GDM1 (cell line): ENCODE data around the gene ZMYM2.
"Not testable (repeated sequence)": the region's sequence is repeated elsewhere in the genome, so short reads cannot be mapped to it uniquely, and the experiment has no call there.

Experiments
- DNase-seq: peaks from one replicate; lab custom pipeline; 2025; lab: John Stamatoyannopoulos, UW

ZMYM2 gene

DNA sequence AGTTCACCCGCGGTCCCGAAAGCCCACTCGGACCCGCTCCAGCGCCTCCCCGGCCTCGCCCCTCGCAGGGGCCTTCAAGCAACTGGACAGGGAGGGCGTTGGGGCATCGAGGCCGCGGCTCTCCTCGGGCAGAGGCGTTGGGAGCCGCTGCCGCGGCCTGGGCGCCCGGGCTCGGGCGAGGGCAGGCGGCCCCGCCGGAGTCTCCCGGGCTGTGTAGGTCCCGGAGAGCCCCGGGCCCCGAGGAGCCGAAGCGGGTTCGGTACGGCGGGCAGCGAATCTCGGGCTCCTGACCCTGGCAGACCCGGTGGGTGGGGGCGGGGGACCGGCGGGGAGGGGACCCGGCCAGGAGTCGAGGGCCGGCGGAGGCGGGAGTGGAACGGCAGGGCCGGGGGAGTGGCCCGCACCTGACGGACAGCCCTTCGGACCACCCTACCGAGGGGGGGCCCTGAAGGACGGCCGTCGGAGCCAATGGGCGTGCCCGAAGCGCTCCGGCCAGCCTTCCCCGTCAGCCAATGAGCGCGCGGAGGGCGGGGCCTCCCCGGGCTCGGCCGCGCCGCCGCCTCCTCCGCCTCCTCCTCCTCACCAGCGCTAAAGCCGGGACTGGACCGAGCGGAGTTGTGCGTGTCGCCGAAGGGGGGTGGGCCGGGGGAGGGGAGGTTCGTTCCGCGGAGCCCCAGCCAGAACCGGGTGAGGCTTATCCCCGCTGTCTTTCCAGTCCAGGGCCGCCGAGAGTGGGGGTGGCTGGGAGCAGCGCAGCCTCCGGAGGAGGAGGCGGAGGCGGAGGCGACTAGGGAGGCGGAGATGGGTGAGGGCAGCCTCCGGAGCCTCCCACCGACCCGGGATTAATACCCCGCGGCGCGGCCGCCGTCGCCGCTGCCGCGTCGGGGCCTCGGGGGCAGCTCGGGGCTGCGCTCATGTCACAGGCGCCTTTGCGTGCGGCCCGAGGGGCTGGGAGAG lies at the start of gene ZMYM2:
Gene ZMYM2 (plus strand): TSS at position 573 of the 957 bp plus-strand sequence. CDS start 34,346 bp downstream, outside the sequence.
- DNase-seq: peak; percentile 100

DNA sequence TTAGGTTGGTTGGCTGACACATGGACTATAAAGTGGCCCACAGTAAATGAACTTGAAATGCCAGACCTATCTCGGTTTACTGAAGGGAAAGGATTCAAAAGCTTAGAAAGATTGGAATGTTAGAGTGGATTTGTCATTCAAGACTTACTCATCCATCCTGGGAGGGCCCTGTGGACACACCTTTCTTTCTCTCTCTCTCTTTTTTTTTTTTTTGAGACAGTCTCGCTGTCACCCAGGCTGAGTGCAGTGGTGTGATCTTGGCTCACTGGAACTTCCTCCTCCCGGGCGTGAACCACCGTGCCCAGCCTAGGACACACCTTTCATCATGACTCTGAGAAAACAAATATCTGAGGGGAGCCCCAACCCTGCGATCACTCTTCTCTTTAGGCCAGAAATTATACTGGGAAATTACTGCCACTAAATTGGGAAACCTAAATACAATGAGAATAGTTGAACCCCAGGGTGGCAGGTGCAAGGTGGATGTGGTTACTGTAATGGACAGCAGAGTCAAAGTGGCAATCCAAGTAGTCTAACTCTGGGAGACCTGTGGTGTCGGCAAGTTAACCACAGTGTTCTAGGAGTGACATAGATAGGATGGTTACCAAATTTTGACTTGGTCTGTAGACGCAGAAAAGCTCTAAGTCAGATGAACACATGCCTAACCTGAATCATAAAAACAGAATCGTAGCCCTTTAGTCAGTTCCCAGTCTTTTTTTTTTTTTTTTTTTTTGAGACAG lies 48.0 kb upstream of the ZMYM2 start:
- DNase-seq: no peak

DNA sequence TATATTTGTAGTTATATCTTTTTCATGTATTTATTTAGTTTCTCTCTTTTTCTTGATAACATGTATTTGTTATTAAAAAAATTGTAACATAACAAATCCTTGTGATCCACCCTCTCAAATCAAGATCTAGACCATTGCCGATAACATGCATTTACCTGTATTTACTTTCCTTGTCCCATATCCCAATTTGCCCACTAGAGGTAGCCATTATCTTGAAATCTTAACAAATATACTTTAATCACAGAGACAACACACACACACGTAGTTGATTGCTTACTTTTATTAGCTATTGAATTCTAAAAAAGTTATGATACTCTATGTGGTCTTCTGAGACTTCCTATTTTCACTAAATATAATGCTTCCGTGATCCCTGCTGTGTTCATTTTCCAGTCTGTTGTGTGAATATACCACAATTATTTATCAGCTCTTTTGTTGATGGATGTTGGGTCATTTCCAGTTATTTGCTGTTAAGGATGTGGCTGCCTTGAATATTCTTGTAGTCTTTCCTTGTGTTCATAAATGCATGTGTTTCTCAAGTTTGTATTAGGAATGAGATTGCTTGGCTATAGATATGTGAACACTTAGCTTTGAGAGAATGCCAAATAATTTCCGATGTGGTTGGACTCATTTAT lies 31.3 kb upstream of the ZMYM2 start:
- no peak for DNase-seq

DNA sequence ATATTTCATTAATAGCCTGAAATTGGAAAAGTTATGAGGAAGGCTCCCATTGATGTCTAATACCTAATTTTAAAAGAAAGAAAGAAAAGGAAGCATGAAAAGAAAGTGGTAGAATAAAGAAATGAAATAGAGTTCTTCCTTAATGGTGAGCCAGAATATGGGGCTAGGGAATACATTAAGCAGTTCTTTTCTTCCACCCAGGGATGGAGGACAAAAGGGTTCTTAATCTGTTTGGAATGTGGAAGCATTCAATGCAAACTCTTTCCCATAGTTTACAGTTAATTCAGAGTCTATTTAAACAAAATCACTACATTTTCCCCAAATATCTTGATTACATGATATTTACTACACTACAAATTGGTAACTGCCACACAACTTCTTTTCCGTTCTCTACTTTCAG lies 18.4 kb upstream of the ZMYM2 start:
- DNase-seq: no peak

DNA sequence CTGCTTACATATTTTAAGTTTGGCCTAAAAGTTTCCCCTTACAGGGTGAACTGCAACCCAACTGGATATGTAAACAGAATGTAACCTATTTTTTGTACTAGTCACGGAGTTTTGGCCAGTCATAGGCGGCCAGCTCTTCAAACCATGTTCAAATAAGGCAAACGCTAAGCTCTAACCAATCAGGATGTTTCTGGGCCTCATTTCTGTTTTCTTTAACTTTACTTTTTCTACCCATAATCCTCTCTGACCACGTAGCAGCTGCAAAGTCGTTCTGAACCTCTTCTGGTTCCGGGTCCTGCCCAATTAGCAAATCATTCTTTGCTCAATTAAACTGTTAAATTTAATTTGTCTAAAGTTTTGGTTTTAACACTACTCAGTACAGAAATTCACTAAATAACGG lies 8.2 kb upstream of the ZMYM2 start:
- no peak for DNase-seq

DNA sequence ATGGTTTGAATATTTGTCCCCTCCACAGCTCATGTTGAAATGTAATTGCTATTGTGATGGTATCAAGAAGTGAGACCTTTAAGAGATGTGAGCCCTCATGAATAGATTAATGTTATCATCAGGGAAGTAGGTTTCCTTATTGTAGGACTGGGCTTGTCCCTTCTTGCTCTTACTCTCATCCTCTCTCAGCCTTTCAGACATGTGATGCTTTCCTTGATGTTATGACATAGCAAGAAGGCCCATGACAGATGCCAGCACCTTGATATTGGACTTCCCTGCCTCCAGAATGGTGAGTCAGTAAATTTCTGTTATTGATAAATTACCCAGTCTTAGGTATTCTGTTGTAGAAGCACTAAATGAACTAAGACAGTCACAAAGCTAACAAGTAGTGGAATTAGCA lies 5.7 kb upstream of the ZMYM2 start:
- no peak for DNase-seq

DNA sequence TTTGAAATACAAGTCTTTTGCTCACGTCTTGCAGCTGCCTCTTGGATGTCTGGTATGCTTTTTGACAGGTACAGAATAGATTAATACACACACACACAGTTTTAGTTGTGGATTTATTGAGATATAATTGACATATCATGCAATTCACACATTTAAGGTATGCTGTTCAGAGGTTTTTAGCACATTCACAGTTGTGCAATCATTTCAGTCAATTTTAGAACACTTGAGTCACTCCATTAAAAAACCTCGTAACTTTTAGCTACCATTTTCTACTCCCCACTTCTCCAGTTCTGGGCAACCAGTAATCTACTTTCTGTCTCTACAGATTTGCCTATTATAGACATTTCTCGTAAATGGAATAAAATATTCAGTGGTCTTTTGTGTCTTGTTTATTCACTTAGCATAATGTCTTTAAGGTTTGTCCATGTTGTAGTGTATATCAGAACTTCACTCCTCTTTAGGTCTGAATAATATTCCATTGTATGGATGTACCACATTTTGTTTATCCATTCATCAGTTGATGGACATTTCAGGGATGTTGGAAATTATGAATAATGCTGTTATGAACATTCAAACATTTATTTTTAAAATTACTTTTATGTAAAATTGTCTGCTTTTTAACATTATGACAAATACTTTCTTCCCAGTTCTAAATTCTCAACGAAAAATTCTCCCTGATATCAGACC lies 2.5 kb upstream of the ZMYM2 start:
- DNase-seq: no peak

DNA sequence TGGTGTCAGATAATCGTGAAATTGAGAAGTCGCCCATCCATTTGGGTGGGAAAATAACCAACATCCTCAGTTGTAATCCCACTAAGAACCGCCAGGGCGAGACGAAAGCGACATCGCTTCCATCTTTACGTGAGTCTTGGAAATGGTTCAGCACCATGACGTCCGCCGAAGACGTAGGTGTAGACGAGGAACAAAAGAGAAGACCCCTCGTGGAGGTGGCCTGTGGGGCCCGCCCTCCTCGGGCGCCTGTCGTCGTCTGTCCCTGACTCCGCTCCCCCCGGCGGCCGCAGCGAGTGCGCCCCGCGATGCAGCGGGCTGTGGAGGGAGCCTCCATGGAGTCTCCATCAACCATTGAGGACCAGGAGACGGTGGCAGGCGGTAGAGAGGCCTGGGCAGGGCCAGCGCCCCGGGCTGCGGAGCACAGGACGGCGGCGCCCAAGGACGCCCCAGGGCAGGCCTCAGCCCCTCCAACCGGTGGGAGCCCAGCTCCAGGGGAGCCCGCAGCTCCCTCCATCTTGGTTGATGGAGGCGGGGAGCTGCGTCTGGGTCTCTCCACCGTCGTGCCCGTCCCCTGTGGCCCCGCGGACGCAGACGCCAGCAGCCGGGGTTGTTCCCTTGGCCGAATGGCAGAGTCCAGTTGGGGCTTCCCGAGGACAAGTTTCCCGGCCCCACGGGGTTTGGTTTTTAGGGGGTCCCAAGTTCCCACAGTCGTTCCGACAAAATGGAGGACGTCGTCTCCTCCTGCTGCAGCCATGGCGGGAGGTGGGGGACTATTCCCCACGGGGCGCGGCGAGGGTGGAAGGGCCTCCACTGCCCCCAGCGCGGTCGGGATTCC lies 990 bp upstream of the ZMYM2 start:
- DNase-seq: peak; percentile 94

DNA sequence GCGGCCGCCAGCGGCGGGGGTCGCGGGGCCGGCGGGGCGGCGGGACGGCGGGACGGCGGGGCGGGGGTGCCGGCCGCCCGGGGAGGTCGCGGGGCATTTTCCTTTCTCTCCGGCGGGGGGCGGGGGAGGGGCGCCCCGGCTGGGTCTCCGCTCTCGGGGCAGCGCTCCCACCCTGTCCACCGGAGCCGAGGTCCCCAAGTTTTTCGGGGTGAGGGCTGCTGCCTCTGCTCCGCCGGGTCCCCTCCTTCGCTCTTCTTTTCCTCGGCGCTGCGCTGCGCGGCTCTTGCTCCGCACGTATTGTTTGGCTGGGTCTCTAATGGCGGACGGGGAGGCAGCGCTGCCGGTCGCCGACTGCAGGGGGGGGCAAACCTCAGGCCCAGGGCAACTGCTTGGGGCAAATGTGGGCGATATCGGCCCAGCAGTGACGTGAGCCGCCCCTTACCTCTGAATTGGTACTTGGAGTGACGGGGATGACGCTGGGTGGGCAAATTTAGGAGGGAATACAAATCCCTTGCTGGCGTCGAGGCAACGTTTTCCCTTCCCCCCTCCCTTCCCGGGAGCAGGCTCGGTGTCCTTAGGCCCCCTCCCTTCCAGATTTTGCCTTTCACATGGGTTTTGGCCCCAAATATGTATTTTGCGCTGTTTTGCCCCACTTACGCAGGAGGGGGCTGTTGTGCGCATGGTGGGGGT lies 759 bp downstream of the ZMYM2 start:
- DNase-seq: peak; percentile 41

DNA sequence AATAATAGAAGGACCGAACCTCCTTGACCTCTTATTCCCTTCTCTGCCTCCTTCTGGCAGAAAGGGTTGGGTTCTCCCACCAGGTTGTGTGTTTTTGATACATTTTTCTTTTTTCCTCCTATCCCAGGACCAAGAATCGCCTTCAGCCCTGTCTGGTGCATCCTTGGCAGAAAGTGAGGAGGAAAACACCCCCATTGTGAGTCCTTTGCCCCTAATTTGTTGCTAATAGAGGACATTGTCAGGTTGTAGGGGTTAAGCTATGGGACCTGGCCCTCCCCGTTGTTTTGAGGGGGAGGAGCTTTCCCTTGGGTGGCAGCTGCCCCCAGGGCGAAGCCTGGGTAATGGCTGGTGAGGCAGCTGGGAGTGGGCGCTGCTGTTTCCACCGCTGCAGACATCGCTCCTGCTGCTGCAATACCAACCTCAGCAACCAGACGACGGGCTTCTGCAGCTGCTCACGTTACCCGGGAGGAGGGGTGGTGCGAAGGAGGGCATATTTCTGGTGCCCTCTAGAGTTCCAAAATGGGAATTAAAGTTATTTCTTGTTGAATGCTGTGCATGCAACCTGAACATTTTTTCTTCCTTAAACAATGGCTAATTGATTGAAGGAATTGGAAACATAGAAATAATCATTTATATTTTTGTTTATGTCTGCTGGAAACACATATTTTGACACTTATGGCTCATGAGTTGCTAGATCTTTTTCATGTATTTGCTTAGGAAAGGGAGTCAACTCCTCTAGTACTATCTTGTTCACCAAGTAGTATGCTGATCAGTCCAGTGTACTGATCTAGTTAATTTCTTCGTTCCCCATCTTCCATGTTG lies 1.5 kb downstream of the ZMYM2 start:
- peak; percentile 88 for DNase-seq

DNA sequence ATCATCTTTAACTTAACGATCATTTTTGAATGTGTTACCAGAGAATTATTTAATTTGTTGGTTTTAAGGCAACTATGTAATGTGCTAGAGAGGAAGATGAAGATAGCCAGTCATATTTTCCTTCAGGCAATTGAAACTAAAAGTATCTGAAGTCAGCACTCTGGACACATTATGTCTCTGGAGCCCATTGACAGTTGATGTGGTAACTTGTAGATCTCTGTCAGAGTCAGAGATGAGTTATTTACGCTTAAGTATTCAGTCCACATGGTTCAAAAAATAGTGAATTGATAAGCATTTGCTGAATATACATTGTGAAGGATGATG lies 2.1 kb downstream of the ZMYM2 start:
- DNase-seq: no peak

DNA sequence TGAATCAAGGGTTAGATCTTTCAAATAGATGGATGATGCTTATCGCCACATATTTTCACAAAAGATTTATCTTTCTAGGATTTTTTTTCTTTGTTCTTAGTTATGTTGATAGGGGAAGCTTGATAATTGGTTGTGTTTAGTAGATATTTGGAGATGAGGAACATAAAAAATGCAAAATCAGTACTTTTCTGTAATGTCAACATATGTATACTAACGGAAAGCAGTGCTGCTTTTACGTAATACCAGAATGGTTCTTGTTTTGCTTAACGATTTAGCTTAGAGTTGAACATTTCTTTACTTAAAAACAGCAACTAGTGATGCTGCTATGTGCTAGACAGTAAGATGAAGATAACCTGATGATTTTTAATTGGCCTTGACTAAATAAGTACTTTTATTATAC lies 3.0 kb downstream of the ZMYM2 start:
- no peak for DNase-seq

DNA sequence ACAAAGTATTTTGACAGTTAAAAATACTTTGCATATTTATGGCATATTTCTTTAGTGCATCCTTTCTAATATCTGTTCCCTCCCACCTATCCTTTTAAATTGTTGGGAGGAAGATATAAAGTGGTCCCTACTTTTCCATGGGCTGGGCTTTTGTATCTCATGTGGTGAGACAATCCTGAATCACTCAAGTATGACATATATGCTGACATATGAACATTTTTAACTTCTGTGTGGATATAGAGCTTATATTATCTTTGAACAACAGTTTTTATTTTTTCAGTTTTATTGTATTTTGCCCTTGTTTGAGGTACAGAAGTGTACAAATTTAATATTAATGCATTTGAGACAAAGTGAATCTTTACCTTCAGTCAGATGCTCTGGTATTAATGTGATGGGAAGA lies 3.4 kb downstream of the ZMYM2 start:
- DNase-seq: no peak

DNA sequence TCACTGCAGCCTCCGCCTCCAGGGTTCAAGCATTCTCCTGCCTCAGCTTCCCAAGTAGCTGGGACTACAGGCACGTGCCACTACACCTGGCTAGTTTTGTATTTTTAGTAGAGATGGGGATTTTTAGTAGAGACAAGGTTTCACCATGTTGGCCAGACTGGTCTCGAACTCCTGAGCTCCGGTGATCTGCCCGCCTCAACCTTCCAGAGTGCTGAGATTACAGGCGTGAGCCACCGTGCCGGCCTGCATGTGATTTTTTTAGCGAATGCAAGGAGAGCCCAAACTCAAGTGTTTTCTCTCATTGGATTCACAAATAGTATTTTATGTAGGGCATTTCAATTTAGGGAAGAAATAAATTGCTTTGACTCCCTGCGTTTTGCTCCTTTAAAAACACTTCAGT lies 4.4 kb downstream of the ZMYM2 start:
- DNase-seq: no peak

DNA sequence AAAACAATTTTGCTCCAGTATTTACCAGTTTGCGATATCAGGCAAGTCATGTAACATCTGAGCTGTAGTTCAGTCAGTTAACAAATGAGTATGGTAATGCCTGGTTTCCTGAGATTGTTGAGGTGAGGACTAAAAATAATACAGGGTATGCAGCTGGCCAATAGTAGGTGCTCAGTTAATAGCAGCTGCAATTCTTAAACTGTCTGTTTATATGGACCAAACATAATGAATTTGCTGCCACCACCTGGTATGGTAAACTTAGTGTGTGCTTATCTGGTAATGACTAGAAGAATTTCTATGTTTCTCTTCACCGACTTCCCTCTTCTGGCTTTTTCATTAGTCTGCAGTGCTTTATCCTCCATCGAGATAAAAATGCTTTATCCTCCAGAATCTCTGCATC lies 9.1 kb downstream of the ZMYM2 start:
- DNase-seq: no peak

DNA sequence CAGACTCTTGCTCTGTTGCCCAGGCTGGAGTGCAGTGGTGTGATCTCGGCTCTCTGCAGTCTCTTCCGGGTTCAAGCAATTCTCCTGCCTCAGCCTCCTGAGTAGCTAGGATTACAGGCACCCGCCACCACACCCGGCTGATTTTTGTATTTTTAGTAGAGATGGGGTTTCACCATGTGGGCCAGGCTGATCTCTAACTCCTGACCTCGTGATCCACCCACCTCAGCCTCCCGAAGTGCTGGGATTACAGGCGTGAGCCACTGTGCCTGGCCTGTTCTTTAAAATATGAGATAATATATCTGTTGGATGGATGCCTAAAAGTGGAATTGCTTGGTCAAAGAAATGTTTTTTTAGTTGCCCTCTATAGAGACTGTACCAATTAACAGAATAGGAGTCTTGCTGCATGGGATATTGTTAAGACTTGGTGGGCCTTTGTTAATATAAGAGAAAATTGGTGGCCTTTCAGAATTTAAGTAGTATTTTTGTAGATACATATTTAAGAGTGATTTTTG lies 16.0 kb downstream of the ZMYM2 start:
- not testable (repeated sequence) for DNase-seq

DNA sequence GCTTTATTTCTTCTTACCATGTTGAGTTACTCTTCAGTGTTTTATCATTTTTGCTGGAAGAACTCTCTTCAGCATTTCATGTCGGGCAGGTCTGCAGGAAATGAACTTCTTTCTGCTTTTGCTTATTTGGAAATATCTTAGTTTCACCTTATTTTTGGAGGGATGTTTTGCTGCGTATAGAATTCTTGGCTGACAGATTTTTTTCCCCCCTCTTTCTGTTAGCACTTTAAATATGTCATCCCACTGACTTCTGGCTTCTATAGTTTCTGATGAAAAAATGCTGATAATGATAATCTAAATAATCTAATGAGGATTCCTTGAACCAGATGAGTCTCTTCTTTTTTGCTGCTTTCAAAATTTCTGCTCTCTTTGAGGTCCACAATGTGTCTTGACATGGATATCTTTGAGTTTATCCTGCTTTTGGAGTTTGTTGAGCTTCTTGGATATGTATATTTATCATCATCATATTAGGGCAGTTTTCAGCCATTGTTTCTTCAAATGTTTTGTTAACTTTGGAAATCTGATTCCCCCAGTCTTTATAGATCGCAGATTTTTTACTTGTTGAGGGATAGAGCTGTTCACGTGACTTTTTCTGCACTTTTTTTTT lies 20.4 kb downstream of the ZMYM2 start:
- DNase-seq: no peak

DNA sequence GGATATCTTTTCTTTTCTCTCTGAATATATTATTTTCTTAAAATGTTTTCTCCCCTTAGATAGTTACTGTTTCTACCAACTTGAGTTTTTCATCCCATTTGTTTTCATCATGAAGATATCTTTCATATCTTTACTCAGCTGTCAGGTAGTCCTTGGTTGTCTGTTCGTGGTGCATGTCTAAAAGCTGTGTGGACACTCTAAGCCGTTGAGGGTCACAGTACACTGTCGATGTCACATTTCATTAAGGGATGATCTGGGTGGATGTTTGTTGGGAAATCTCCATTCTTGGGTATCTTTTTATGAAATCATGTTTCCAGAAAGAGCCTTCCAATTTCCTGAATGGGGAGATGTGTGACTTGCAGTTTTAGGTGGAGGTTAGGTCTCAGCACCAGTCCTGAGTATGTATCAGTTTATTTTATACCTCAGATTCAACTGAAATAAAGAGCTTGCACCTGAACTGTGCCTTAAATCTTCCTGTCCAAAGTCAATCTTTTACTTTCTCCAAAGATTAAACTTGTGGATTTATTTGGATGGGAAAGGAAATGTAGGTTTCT lies 23.2 kb downstream of the ZMYM2 start:
- DNase-seq: no peak
